ENCODE measurements around the gene NSDHL. TPM values are rescaled to one million over a fixed set of nuclear protein-coding genes. Genes with fewer than 3 reads are reported as not detected.

Gene NSDHL
- total and polyA plus RNA-seq, 2 of the 13 experiments (the other 11 are each of a cell fraction or from before 2014, with no cell fraction given), result 26.2 to 49.3 TPM

- Histone ChIP-seq H3K79me2 (ENCODE audit: insufficient read depth, low read length) (no peaks in the 10 kb centered on the region), H3K4me3 (replicated peaks in 1 of 3; ENCODE audit: insufficient read depth in 1 of 3, low read depth in 2 of 3, low read length in 3 of 3) (no peak overlapping the region), H2AFZ (ENCODE audit: low read length) (no peak overlapping the region), H3K9ac (ENCODE audit: insufficient read depth, low read depth, low read length) (no peak overlapping the region), H3K4me1 (ENCODE audit: insufficient read depth, low read length) (peaks cover 11% of the 10 kb centered on the region), H3K27me3 (ENCODE audit: control insufficient read depth in 1 of 2, insufficient read depth in 2 of 2, low read length in 2 of 2) (no peaks in the 10 kb centered on the region; a peak in 1 of 5 replicates), H3K36me3 (replicated peaks in 1 of 2; ENCODE audit: control insufficient read depth in 1 of 2, insufficient read depth in 2 of 2, low read length in 2 of 2) (no peaks in the 10 kb centered on the region), H3K27ac (ENCODE audit: extremely low read length, insufficient read depth, low read length) (no peak overlapping the region), H3K9me3 (ENCODE audit: low read length) (no peaks in the 10 kb centered on the region), H4K20me1 (ENCODE audit: insufficient read depth, low read length) (no peaks in the 10 kb centered on the region), H3K4me2 (ENCODE audit: low read depth, low read length) (no peak overlapping the region)
- no peak for TF ChIP-seq ZNF225 (CRISPR knock-in tag; IDR thresholded peaks at IDR 0.05)
- no peak for TF ChIP-seq GZF1 (CRISPR knock-in tag; IDR thresholded peaks at IDR 0.05)
- no peak for TF ChIP-seq ETS1 (CRISPR knock-in tag; IDR thresholded peaks at IDR 0.05)
- no peak for TF ChIP-seq BHLHE40 (IDR thresholded peaks at IDR 0.05; ENCODE audit: low read length)
- no peak for TF ChIP-seq ATF4 (CRISPR knock-in tag; IDR thresholded peaks at IDR 0.05)
- TF ChIP-seq KLF9 (CRISPR knock-in tag; IDR thresholded peaks at IDR 0.05; ENCODE audit: low read depth), result no peak
- no peak for TF ChIP-seq ZNF260 (CRISPR knock-in tag; IDR thresholded peaks at IDR 0.05; ENCODE audit: borderline replicate concordance, low read depth)
- TF ChIP-seq NCOA2 (CRISPR knock-in tag; IDR thresholded peaks at IDR 0.05), result no peak
- TF ChIP-seq SALL1 (CRISPR knock-in tag; IDR thresholded peaks at IDR 0.05), result no peak
- TF ChIP-seq ZNF598 (CRISPR knock-in tag; IDR thresholded peaks at IDR 0.05; ENCODE audit: borderline replicate concordance), result no peak
- no peak for TF ChIP-seq MTF2 (CRISPR knock-in tag; IDR thresholded peaks at IDR 0.05; ENCODE audit: borderline replicate concordance)
- TF ChIP-seq BCL6 (CRISPR knock-in tag; IDR thresholded peaks at IDR 0.05), result no peak
- no peak for TF ChIP-seq KDM1A (CRISPR knock-in tag; IDR thresholded peaks at IDR 0.05)
- TF ChIP-seq TAF15 (IDR thresholded peaks at IDR 0.05; ENCODE audit: low read depth, low read length, poor library complexity, severe bottlenecking), result no peak
- 0% methylated on average over 1 of the region's 6 CpGs for WGBS (ENCODE audit: low lambda C conversion rate)
- no peak for FAIRE-seq
- ATAC-seq, result no peak
- ChIA-PET CTCF (ENCODE audit: low intra/inter-chr PET ratio, low total read pairs) (no interaction called here), POLR2A (no interaction called here)
- intact Hi-C loops (cut with micrococcal nuclease; ENCODE audit: unreplicated experiment) (no loop called here), in situ Hi-C loops (cut with HindIII; ENCODE audit: extremely low pct_ligation_motif_present, low pct_unique_long_range_greater_than_20kb) (no loop called here)
- no peak for DNase-seq (ENCODE audit: low spot score)
- BruUV-seq (replicated peaks), result no TSS peak
Measured at GRCh38 chrX:152913910-152914309, 83.0 kb downstream of the NSDHL start.

Measured in HepG2 (cell line).